Upper lobe of left lung (tissue), 6 donors: ENCODE measurements around the gene MISP. TPM values are rescaled to one million over a fixed set of nuclear protein-coding genes. Genes with fewer than 3 reads are reported as not detected.
A peak's percentile ranks its signal among the peaks of the same experiment; 100 is the strongest.

Experiments
- ATAC-seq, 2 donors: fragments of 200-7000 bp; cut with Tn5 transposase; one replicate each; pipeline ENCODE4 v1.9.1; 2022; ENCODE audit warnings: mild to moderate bottlenecking in 2 of 2, moderate library complexity in 2 of 2; ENCODE audit not compliant: low FRiP score in 2 of 2
- DNase-seq, 2 donors: peaks; one replicate each; pipeline ENCODE4 v3.0.0-alpha.2; 2019 to 2020
- H3K27ac ChIP-seq, 4 donors: fragments of 200-600 bp; sonication (generic); one replicate each; pipeline ENCODE4 v1.5.1; 2016 to 2019
- H3K27me3 ChIP-seq, 4 donors: fragments of 200-600 bp; sonication (generic); one replicate each; pipeline ENCODE4 v1.5.1; 2017 to 2019
- H3K36me3 ChIP-seq, 4 donors: fragments of 200-600 bp; sonication (generic); one replicate each; pipeline ENCODE4 v1.5.1; 2016 to 2019
- H3K4me1 ChIP-seq, 4 donors: fragments of 200-600 bp; sonication (generic); one replicate each; pipeline ENCODE4 v1.5.1; 2018 to 2019
- H3K4me3 ChIP-seq, 4 donors: fragments of 200-600 bp; sonication (generic); one replicate each; pipeline ENCODE4 v1.5.1; 2017 to 2019; ENCODE audit warnings: mild to moderate bottlenecking in 2 of 4, moderate library complexity in 1 of 4
- H3K9me3 ChIP-seq, 4 donors: fragments of 200-600 bp; sonication (generic); one replicate each; pipeline ENCODE4 v1.5.1; 2018 to 2019
- CTCF ChIP-seq, 6 experiments: fragments of 450-650 bp in 4 of 6; fragments of 200-600 bp in 2 of 6; sonication (generic) in 2 of 6; IDR thresholded peaks; one replicate each; pipeline ENCODE4 v1.5.1; 2016 to 2019; ENCODE audit warnings: antibody characterized with exemption in 6 of 6
- EP300 ChIP-seq, 4 donors: sonication (generic); formaldehyde crosslinking; IDR thresholded peaks; one replicate each; pipeline ENCODE4 v1.5.1; 2017; ENCODE audit warnings: antibody characterized with exemption in 4 of 4, control low read depth in 2 of 4
- POLR2A ChIP-seq, 4 donors: fragments of 450-650 bp; IDR thresholded peaks; one replicate each; pipeline ENCODE4 v1.5.1; 2016 to 2017; ENCODE audit warnings: antibody characterized with exemption in 4 of 4, mild to moderate bottlenecking in 2 of 4
- POLR2AphosphoS5 ChIP-seq, 2 donors: sonication (generic); formaldehyde crosslinking; IDR thresholded peaks; one replicate each; pipeline ENCODE4 v1.5.1; 2017; ENCODE audit warnings: antibody characterized with exemption in 2 of 2
- WGBS, 2 donors: methylation state at CpG; one replicate each; pipeline ENCODE4 v1.1.5; 2017 to 2018; 5-methylcytosine and 5-hydroxymethylcytosine counted together
- total RNA-seq, 6 donors: library from RNA; depleted of rRNA in 4 of 6; stranded (reverse); fragments of >200 nt in 4 of 6; gene quantifications; one replicate each; pipeline versions ENCODE4 v1.1.0 to v1.2.1, GENCODE V29; 2016 to 2021
- donor health status: DM: no; HTN: no; CAD: no; lungs with moderate emphysema.
- donor health status: DM: no; HTN: yes; CAD: no; lungs with severe emphysema.

MISP gene
- total RNA-seq, 6 donors from 2014 or later, result 22.5 to 51.5 (median 37.5) TPM

DNA sequence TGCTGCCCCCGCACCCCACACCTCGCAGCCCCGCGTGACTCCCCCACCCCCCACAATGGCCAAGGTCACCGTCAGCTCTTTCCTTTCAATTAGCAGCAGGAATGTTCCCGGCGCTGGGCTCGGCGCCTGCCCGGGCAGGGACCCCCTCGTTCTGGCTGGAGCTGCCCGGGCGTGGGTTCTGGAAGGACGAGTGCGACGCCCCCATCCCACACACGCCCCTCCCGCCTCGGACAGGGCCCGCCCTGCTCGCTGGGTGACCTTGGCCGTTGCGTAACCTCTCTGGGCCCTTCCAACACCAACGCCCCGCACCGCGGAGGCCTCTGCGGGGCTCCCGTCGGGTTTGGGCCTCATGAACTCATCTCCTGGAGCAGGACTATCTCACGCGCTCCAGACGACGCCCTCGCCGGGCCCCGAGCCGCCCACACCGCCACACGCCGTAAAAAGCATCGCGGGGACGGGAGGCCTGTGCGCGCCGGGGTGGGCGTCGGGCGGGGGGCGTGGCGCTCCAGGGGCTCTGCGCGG, 31.9 kb upstream of the MISP start:
- Histone ChIP-seq H3K27me3 (peaks cover 0 to 23% (median 14%) of the 10 kb centered on the region in 4 donors), H3K4me1 (peaks cover 10 to 34% (median 13%) of the 10 kb centered on the region in 4 donors), H3K9me3 (no peaks in the 10 kb centered on the region), H3K27ac (peak overlapping the region in 2 of 4 donors; percentile 16 to 77), H3K36me3 (no peaks in the 10 kb centered on the region), H3K4me3 (no peak overlapping the region)
- ATAC-seq (peak; percentile 12 to 88), DNase-seq (peak in 1 of 2 donors; percentile 90)
- TF ChIP-seq POLR2A (IDR thresholded peaks at IDR 0.05), result no peak
- peak in 1 of 2 donors; percentile 11 for TF ChIP-seq POLR2AphosphoS5 (IDR thresholded peaks at IDR 0.05)
- WGBS, 2 donors, result 37 to 49% methylated on average over 12 to 20 of the region's 54 CpGs

- H3K27ac ChIP-seq, result peak overlapping the region in 1 of 4 donors; percentile 77
- peaks cover 0 to 23% (median 14%) of the 10 kb centered on the region in 4 donors for H3K27me3 ChIP-seq
- DNase-seq (peak in 1 of 2 donors; percentile 87), ATAC-seq (peak in 1 of 2 donors; percentile 80)
- no peaks in the 10 kb centered on the region for H3K36me3 ChIP-seq
- WGBS, 2 donors, result 48 to 52% methylated on average over 11 to 20 of the region's 79 CpGs
- H3K9me3 ChIP-seq, result no peaks in the 10 kb centered on the region
- H3K4me1 ChIP-seq, result peaks cover 10 to 34% (median 13%) of the 10 kb centered on the region in 4 donors
- H3K4me3 ChIP-seq, result no peak overlapping the region
- TF ChIP-seq POLR2AphosphoS5 (IDR thresholded peaks at IDR 0.05) (no peak), EP300 (IDR thresholded peaks at IDR 0.05) (no peak), CTCF (IDR thresholded peaks at IDR 0.05) (no peak), POLR2A (IDR thresholded peaks at IDR 0.05) (no peak)
These were observed 31.1 kb upstream of the MISP start for GRCh38 chr19:719636-720344.

DNA sequence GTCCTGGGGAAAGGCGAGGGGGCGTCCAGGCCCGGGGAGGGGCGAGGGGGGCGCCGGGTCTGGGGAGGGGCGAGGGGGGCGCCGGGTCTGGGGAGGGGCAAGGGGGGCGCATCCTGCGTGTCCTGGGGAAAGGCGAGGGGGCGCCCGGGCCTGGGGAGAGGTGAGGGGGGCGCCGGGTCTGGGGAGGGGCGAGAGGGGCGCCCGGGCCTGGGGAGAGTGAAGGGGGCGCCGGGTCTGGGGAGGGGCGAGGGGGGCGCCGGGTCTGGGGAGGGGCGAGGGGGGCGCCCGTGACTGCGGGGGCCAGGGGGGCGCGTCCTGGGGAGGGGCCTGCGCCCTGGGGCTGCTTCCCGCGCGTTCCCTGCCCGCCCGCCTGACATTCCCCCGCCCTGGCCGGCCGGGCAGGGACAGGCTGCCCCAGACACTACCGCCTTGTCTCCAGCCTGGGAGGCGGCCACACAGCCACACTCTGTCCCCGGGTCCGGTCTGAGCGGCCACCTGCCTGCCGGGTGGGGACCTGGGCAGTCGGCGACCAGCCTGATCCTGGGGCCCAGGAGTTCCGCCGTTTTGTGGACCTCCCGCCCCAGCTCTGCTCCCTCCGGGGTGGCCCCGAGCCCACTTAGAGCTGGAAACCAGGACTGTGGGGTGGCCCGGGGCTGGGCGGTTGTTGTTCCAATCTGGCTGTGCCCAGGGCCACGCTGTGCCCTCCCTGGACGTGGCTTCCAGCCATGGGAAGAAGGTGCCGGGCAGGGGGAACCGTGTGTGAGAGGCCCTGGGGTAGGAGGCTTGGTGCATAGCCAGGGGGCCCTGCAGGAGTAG, 30.4 kb upstream of the MISP start:
- H3K27me3 ChIP-seq, result peaks cover 0 to 23% (median 14%) of the 10 kb centered on the region in 4 donors
- H3K27ac ChIP-seq, result peak overlapping the region in 2 of 4 donors; percentile 40 to 53
- H3K36me3 ChIP-seq, result no peaks in the 10 kb centered on the region
- no peak for TF ChIP-seq EP300 (IDR thresholded peaks at IDR 0.05)
- no peak for TF ChIP-seq POLR2A (IDR thresholded peaks at IDR 0.05)
- no peak for TF ChIP-seq POLR2AphosphoS5 (IDR thresholded peaks at IDR 0.05)
- TF ChIP-seq CTCF (IDR thresholded peaks at IDR 0.05), result no peak
- H3K4me3 ChIP-seq, result no peak overlapping the region
- peaks cover 10 to 34% (median 13%) of the 10 kb centered on the region in 4 donors for H3K4me1 ChIP-seq
- 55 to 100% methylated on average over 2 to 16 of the region's 58 CpGs for WGBS, 2 donors
- DNase-seq (peak in 1 of 2 donors; percentile 76), ATAC-seq (peak in 1 of 2 donors; percentile 37)
- H3K9me3 ChIP-seq, result no peaks in the 10 kb centered on the region

DNA sequence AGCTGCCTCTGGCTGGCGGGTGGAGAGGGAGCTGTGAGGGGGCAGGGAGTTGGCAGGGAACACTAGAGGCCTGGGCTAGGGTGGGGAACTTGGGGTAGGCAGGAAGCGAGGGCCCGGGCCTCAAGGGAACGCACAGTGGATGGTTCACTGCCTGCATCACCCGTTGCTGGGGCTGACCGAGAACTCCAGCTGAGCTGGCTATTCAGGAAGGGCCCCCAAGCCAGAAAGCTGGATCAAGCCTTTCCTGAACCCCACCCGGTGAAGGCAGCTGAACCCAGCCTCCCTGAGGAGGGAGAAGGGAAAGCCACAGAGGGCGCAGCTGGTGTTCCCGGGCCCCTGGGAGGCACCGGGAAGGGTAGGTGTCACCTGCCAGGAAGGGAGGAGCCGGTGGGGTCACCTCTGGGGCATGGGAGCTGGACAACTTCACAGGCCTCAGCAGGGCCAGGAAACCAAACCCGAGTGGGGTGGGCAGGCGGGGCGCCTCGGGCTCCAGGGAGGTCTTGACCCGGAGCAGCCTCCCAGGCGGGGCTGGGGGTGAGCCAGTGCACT, 28.3 kb upstream of the MISP start:
- peak in 1 of 2 donors; percentile 23 for ATAC-seq
- Histone ChIP-seq H3K27ac (peak overlapping the region; percentile 31 to 69 (median 45)), H3K4me3 (no peak overlapping the region), H3K36me3 (peaks cover 0 to 8% (median 0%) of the 10 kb centered on the region in 4 donors), H3K9me3 (no peaks in the 10 kb centered on the region), H3K27me3 (peaks cover 0 to 23% (median 14%) of the 10 kb centered on the region in 4 donors), H3K4me1 (peaks cover 13 to 39% (median 17%) of the 10 kb centered on the region in 4 donors)
- WGBS, 2 donors, result 35 to 56% methylated on average over 9 to 16 of the region's 17 CpGs
- TF ChIP-seq POLR2A (IDR thresholded peaks at IDR 0.05) (no peak), POLR2AphosphoS5 (IDR thresholded peaks at IDR 0.05) (no peak), EP300 (IDR thresholded peaks at IDR 0.05) (no peak), CTCF (IDR thresholded peaks at IDR 0.05) (no peak)
- DNase-seq, result peak in 1 of 2 donors; percentile 73
